Body of pancreas (tissue), 4 donors: ENCODE measurements around the gene MROH2A. TPM values are rescaled to one million over a fixed set of nuclear protein-coding genes. Genes with fewer than 3 reads are reported as not detected.

Experiments used
- ATAC-seq: fragments of 150-250 bp; one replicate; pipeline ENCODE4 v1.9.1; 2016
- DNase-seq, 4 donors: peaks; one replicate each; pipeline ENCODE4 v3.0.0-alpha.2; 2019
- H3K27ac ChIP-seq, 4 donors: fragments of 200-600 bp; sonication (generic); 1 replicate in 3 of 4; 2 replicates in 1 of 4; pipeline versions ENCODE4 v1.5.1 to v1.6.1; 2016 to 2019; ENCODE audit warnings: mild to moderate bottlenecking in 1 of 4, mixed read lengths in 1 of 4, moderate library complexity in 1 of 4
- H3K27me3 ChIP-seq, 2 donors: fragments of 200-600 bp; sonication (generic); one replicate each; pipeline ENCODE4 v1.6.0; 2016; ENCODE audit warnings: mild to moderate bottlenecking in 1 of 2
- H3K36me3 ChIP-seq, 2 donors: fragments of 200-600 bp; sonication (generic); replicated peaks in 1 of 2; 2 replicates each; pipeline ENCODE4 v1.5.1; 2016; ENCODE audit warnings: low read depth in 2 of 2; ENCODE audit not compliant: insufficient read depth in 1 of 2
- H3K4me1 ChIP-seq: fragments of 200-600 bp; sonication (generic); one replicate; pipeline ENCODE4 v1.6.0; 2016
- H3K4me3 ChIP-seq, 2 donors: fragments of 200-600 bp; sonication (generic); 1 replicate in 1 of 2; 2 replicates in 1 of 2; pipeline ENCODE4 v1.5.1; 2016 to 2019
- H3K9me3 ChIP-seq, 3 donors: fragments of 200-600 bp; sonication (generic); 1 replicate in 2 of 3; 2 replicates in 1 of 3; pipeline ENCODE4 v1.5.1; 2016
- CTCF ChIP-seq, 7 experiments: fragments of 450-650 bp in 4 of 7; fragments of 200-600 bp in 3 of 7; sonication (generic) in 3 of 7; IDR thresholded peaks; one replicate each; pipeline ENCODE4 v1.5.1; 2016 to 2019; ENCODE audit warnings: antibody characterized with exemption in 7 of 7
- POLR2A ChIP-seq, 3 donors: fragments of 450-650 bp; IDR thresholded peaks; one replicate each; pipeline ENCODE4 v1.6.1; 2016; ENCODE audit warnings: antibody characterized with exemption in 3 of 3, mild to moderate bottlenecking in 2 of 3
- WGBS, 2 donors: methylation state at CpG; one replicate each; pipeline ENCODE4 v1.1.5; 2017; 5-methylcytosine and 5-hydroxymethylcytosine counted together
- intact Hi-C: fragments of 100-400 bp; cut with DNase I; formaldehyde crosslinking; loops from one replicate; pipeline ENCODE4 v1.15.1; 2023
- total RNA-seq, 2 donors: library from RNA; depleted of rRNA; stranded (reverse); fragments of >200 nt; gene quantifications; one replicate each; pipeline ENCODE4 v1.1.0, GENCODE V29; 2016

Gene MROH2A
- total RNA-seq, 2 donors from 2014 or later = not detected

- ATAC-seq = no peak
- Histone ChIP-seq H3K4me3 (no peak overlapping the region), H3K27me3 (no peaks in the 10 kb centered on the region), H3K27ac (no peak overlapping the region), H3K9me3 (no peaks in the 10 kb centered on the region), H3K36me3 (no peaks in the 10 kb centered on the region), H3K4me1 (peaks cover 8% of the 10 kb centered on the region)
- TF ChIP-seq CTCF (IDR thresholded peaks at IDR 0.05) (no peak), POLR2A (IDR thresholded peaks at IDR 0.05) (no peak)
- 95 to 96% methylated on average over 5 of the region's 5 CpGs for WGBS, 2 donors
- intact Hi-C loops = no loop called here
- no peak for DNase-seq
These were observed 78.1 kb downstream of the MROH2A start for GRCh38 chr2:233856184-233856583.

GRCh38 chr2:233857511-233858141, 79.5 kb downstream of the MROH2A start:
- WGBS, 2 donors = 31 to 32% methylated on average over 9 of the region's 9 CpGs
- ATAC-seq = no peak

GRCh38 chr2:233858331-233858730, 80.2 kb downstream of the MROH2A start:
- H3K9me3 ChIP-seq = no peaks in the 10 kb centered on the region
- TF ChIP-seq POLR2A (IDR thresholded peaks at IDR 0.05) (no peak), CTCF (IDR thresholded peaks at IDR 0.05) (no peak)
- H3K27me3 ChIP-seq = no peaks in the 10 kb centered on the region
- no peak for ATAC-seq
- WGBS, 2 donors = 78% methylated on average over 4 of the region's 4 CpGs
- no peak overlapping the region for H3K27ac ChIP-seq
- H3K36me3 ChIP-seq = no peaks in the 10 kb centered on the region
- no peak for DNase-seq
- intact Hi-C loops = no loop called here
- H3K4me1 ChIP-seq = peaks cover 8% of the 10 kb centered on the region
- no peak overlapping the region for H3K4me3 ChIP-seq

More at GRCh38 chr2:233857511-233858141, 79.5 kb downstream of the MROH2A start:
- Histone ChIP-seq H3K36me3 (no peaks in the 10 kb centered on the region), H3K27ac (no peak overlapping the region), H3K4me1 (peaks cover 8% of the 10 kb centered on the region), H3K27me3 (no peaks in the 10 kb centered on the region), H3K4me3 (no peak overlapping the region), H3K9me3 (no peaks in the 10 kb centered on the region)
- TF ChIP-seq POLR2A (IDR thresholded peaks at IDR 0.05) (no peak), CTCF (IDR thresholded peaks at IDR 0.05) (peak; percentile 23 to 64 (median 46))
- peak in 3 of 4 donors; percentile 23 to 54 (median 51) for DNase-seq
- intact Hi-C loops = no loop called here

DNA sequence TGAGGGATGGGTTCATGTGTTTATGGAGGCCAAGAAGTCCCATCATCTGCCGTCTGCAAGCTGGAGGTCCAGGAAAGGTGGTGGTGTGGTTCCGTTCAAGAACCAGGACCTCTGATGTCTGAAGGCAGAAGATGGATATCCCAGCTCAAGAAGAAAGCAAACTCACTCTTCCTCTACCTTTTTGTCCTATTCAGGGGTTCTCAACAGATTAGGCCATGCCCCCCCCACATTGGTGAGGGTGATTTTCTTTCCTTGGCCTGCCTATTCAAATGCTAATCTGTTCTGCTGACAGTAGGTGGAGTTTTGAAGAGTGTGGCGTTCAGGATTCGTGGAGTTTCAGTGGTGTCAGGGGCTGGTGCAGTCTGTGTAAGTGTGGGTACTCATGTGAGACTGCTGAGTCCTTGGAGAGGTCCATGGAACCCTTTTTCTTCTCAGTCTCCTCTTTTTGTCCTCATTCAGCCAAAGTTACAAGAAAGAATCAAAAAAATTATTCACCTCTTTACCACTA, 84.2 kb downstream of the MROH2A start:
- Histone ChIP-seq H3K4me1 (no peaks in the 10 kb centered on the region), H3K27me3 (no peaks in the 10 kb centered on the region), H3K9me3 (no peaks in the 10 kb centered on the region), H3K4me3 (no peak overlapping the region), H3K27ac (no peak overlapping the region), H3K36me3 (no peaks in the 10 kb centered on the region)
- WGBS, 2 donors = 69 to 76% methylated on average over 4 of the region's 4 CpGs
- intact Hi-C loops = no loop called here
- DNase-seq (no peak), ATAC-seq (no peak)
- TF ChIP-seq CTCF (IDR thresholded peaks at IDR 0.05) (no peak), POLR2A (IDR thresholded peaks at IDR 0.05) (no peak)

DNA sequence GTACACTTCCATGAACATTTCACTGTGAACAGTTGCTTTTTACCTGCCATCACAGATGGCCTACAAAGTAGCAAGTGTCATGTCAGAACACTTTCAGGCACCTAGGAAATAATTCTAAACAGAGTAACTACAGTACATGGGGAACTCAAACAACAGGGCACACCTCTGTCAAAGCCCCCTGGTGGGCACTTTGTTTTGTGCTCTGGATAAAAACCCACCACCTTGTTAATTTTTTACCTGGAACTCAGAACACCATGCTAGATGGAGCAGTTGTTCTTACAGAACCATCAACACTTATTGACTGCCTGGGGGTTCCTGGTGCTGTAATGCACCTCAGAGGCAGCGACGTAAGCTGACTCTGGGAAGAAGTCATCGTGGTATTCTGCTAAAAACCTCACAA, 87.7 kb downstream of the MROH2A start:
- Histone ChIP-seq H3K27me3 (no peaks in the 10 kb centered on the region), H3K9me3 (no peaks in the 10 kb centered on the region), H3K4me3 (no peak overlapping the region), H3K36me3 (no peaks in the 10 kb centered on the region), H3K27ac (no peak overlapping the region), H3K4me1 (no peaks in the 10 kb centered on the region)
- DNase-seq = no peak
- no peak for TF ChIP-seq CTCF (IDR thresholded peaks at IDR 0.05)
- TF ChIP-seq POLR2A (IDR thresholded peaks at IDR 0.05) = no peak
- intact Hi-C loops = no loop called here
- 87 to 96% methylated on average over 3 of the region's 3 CpGs for WGBS, 2 donors
- ATAC-seq = no peak
